ENCODE results near the gene RIC8B. TPM values are rescaled to one million over a fixed set of nuclear protein-coding genes. Genes with fewer than 3 reads are reported as not detected.

RIC8B gene
- total RNA-seq, 1 donor from 2014 or later, result 25.4 TPM

DNA sequence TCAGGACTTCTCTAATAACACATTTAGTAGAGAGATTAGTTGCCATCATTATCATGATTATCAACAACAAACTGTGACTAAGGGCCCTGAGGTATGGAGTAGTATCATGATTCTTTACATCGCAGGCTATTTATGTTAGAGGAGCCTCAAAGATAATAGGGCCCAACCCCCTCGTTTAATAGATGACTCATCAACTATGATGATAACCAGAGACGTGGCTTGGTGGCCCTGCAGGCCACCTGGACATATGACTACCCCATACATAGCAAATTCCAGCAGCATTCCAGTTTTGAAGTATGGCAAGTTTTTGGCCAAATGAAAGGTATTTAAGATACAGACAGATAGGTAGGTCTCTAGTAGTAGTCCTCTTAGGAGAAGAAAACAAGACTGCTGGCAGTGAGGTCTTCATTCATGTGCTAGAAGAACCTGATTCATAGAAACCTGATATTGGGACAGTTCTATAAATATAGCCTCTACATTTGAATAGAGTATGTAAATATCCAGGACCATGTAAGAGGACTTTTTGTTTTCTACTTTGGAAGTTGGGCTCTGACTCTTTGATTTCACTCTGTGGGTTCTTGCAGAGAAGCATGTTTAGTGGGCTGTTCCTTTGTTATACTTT is 5.6 kb downstream of the RIC8B start:
- intact Hi-C loops (cut with DNase I), result no loop called here
- ATAC-seq (ENCODE audit: poor library complexity), result no peak
- DNase-seq, result no peak

- DNase-seq, result no peak
- ATAC-seq (ENCODE audit: poor library complexity), result no peak
- intact Hi-C loops (cut with DNase I), result no loop called here
These were observed 8.1 kb downstream of the RIC8B start for GRCh38 chr12:106782619-106783018.

GRCh38 chr12:106783515-106783914 is 9.0 kb downstream of the RIC8B start:
- intact Hi-C loops (cut with DNase I), result no loop called here
- ATAC-seq (ENCODE audit: poor library complexity), result no peak
- DNase-seq, result no peak

DNA sequence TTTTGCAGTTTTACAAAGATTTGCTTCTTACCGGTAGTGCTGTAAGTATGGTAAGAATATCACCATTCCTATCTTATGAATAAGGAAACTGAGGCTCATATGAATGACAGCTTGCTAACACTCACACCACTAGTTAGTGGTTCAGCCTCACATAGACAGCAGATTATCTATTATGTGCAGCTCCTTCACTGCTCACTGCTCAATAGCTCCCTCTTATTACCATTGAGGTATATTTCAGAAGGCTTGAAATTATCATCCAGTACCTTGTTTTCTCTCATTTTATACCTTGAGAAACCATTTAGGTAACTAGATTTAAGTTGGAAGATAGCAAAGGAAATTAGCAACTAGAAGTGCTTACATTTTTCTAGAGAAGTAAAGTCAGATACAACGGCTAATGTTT is 15.5 kb downstream of the RIC8B start:
- DNase-seq (no peak), ATAC-seq (ENCODE audit: poor library complexity) (no peak)
- intact Hi-C loops (cut with DNase I), result no loop called here

DNA sequence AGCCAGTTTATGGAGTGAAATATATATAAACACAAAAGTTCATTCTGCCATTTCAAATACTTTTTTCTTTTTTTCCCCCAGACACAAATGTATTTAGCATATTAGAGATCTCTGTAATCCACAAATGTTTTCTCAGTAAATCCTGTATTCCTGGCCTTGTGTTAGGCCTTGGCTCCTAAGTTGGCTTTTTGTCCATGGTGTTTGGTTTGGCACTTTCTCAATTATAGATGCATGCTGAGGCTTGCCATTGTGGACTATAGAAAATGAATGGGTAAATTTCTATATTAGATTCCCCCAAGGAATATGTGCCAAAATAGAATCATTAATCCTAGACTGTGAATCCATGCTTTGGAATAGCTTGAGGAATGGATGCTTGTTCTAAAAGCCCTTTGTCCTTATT is 17.0 kb downstream of the RIC8B start:
- no peak for ATAC-seq (ENCODE audit: poor library complexity)
- intact Hi-C loops (cut with DNase I), result no loop called here
- no peak for DNase-seq

GRCh38 chr12:106794369-106794768 is 19.9 kb downstream of the RIC8B start:
- no peak for DNase-seq
- ATAC-seq (ENCODE audit: poor library complexity), result no peak

GRCh38 chr12:106801167-106801708 is 26.8 kb downstream of the RIC8B start:
- no peak for DNase-seq
- intact Hi-C loops (cut with DNase I), result no loop called here
- no peak for ATAC-seq (ENCODE audit: poor library complexity)

More at GRCh38 chr12:106794369-106794768, 19.9 kb downstream of the RIC8B start:
- intact Hi-C loops (cut with DNase I), result no loop called here

GRCh38 chr12:106801830-106802533 is 27.5 kb downstream of the RIC8B start:
- peak; percentile 80 for ATAC-seq (ENCODE audit: poor library complexity)
- no peak for DNase-seq
- intact Hi-C loops (cut with DNase I), result no loop called here

DNA sequence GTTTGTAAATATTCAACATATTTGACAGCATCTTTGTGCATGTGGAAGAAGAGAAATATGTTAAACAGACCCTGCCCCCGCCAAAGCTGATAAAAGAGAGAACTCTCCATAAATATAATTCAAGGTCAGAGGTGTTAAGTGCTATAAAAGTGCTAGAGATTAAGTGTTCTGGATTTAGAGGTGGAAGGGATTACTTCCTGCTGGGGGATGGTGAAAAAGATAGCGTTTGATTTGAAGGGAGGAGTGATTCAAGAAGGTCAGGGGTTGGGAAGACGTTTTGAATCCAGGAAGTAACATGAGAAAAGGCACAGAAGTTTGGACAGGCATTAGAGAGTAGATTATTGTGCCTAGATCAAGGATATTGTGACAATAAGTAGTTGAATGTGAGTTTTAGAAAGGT is 30.2 kb downstream of the RIC8B start:
- no peak for DNase-seq
- intact Hi-C loops (cut with DNase I), result no loop called here
- no peak for ATAC-seq (ENCODE audit: poor library complexity)

- intact Hi-C loops (cut with DNase I), result no loop called here
- ATAC-seq (ENCODE audit: poor library complexity) (no peak), DNase-seq (no peak)
These were observed 40.2 kb downstream of the RIC8B start for GRCh38 chr12:106814714-106815113.

DNA sequence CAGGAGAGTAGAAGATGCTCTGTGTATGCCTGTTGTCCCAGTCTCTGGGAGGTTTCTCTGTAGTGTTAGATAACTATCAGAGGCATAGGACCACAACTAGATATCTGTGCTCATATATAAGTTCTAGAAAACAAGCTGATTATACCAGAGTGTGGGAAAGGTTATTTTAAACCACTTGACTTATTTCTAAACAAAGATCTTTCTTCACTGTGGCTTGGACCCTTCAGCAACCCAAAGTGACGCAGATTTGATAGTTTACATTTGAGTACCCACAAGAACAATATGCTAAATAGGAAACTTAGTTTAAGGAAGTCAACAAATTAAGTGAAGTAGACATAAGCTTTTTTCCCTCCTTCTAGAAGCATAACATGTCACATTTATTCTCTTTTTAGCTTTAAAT is 41.3 kb downstream of the RIC8B start:
- DNase-seq, result no peak
- ATAC-seq (ENCODE audit: poor library complexity), result no peak
- intact Hi-C loops (cut with DNase I), result no loop called here

GRCh38 chr12:106816231-106816630 is 41.7 kb downstream of the RIC8B start:
- intact Hi-C loops (cut with DNase I), result no loop called here
- DNase-seq (no peak), ATAC-seq (ENCODE audit: poor library complexity) (no peak)

- ATAC-seq (ENCODE audit: poor library complexity), result no peak
- intact Hi-C loops (cut with DNase I), result no loop called here
- DNase-seq, result no peak
These were observed 45.5 kb downstream of the RIC8B start for GRCh38 chr12:106819991-106820390.

- ATAC-seq (ENCODE audit: poor library complexity), result no peak
- intact Hi-C loops (cut with DNase I), result no loop called here
- no peak for DNase-seq
These were observed 57.2 kb downstream of the RIC8B start for GRCh38 chr12:106831699-106832098.

GRCh38 chr12:106837782-106838181 is 63.3 kb downstream of the RIC8B start:
- no peak for DNase-seq
- ATAC-seq (ENCODE audit: poor library complexity), result no peak
- intact Hi-C loops (cut with DNase I), result no loop called here

DNA sequence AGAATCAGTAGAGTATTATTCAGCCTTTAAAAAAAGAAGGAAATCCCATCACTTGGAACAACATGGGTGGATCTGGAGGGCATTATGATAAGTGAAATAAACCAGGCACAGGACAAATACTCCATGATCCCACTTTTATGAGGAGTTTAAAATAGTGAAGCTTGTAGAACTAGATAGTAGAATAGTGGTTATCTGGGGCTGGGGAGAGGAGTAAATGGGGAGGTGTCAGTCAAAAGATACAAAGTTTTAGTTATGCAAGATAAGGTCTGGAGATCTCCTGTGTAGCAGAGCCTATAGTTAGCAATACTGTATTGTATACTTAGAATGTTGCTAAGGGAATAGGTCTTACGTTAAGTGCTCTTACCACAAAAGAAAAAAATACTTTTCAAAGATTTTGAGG is 64.9 kb downstream of the RIC8B start:
- no peak for DNase-seq
- ATAC-seq (ENCODE audit: poor library complexity), result no peak
- intact Hi-C loops (cut with DNase I), result no loop called here

- DNase-seq (no peak), ATAC-seq (ENCODE audit: poor library complexity) (peak; percentile 35)
- intact Hi-C loops (cut with DNase I), result loop anchor here (5.0 kb wide), 1 partner anchor 68 kb away; the partner anchor contains the start of gene RIC8B
These were observed 65.8 kb downstream of the RIC8B start for GRCh38 chr12:106840243-106840642.

- intact Hi-C loops (cut with DNase I), result loop anchor here (5.0 kb wide), 1 partner anchor 69 kb away; the partner anchor contains the start of gene RIC8B
These were observed 67.2 kb downstream of the RIC8B start for GRCh38 chr12:106841510-106842302.

GRCh38 chr12:106845902-106846301 is 71.4 kb downstream of the RIC8B start:
- no peak for ATAC-seq (ENCODE audit: poor library complexity)
- DNase-seq, result no peak
- intact Hi-C loops (cut with DNase I), result no loop called here

More at GRCh38 chr12:106841510-106842302, 67.2 kb downstream of the RIC8B start:
- no peak for DNase-seq
- ATAC-seq (ENCODE audit: poor library complexity), result peak; percentile 86
